Urinary bladder (tissue), 4 donors: ENCODE results near the gene ZNF841. TPM values are rescaled to one million over a fixed set of nuclear protein-coding genes. Genes with fewer than 3 reads are reported as not detected.
"Not testable (repeated sequence)": the region's sequence is repeated elsewhere in the genome, so short reads cannot be mapped to it uniquely, and the experiment has no call there.

ENCODE experiments used
- DNase-seq: peaks from one replicate; pipeline ENCODE4 v3.0.0-alpha.2; 2015; ENCODE audit errors: extremely low spot score
- H3K27ac ChIP-seq: one replicate; pipeline ENCODE4 v1.5.1; 2013; ENCODE audit warnings: low read depth, mild to moderate bottlenecking, moderate library complexity
- H3K36me3 ChIP-seq: one replicate; pipeline ENCODE4 v1.6.1; 2013; ENCODE audit warnings: mild to moderate bottlenecking, moderate library complexity; ENCODE audit not compliant: insufficient read depth
- H3K4me1 ChIP-seq: one replicate; pipeline ENCODE4 v1.6.1; 2013; ENCODE audit warnings: mild to moderate bottlenecking, moderate library complexity; ENCODE audit not compliant: insufficient read depth
- H3K4me3 ChIP-seq: one replicate; pipeline ENCODE4 v1.5.1; 2013; ENCODE audit warnings: low read depth, low read length
- WGBS: extraction: QIAGEN DNeasy Blood & Tissue Kit; methylation state at CpG from one replicate; pipeline ENCODE4 v1.1.7; 2013; 5-methylcytosine and 5-hydroxymethylcytosine counted together
- polyA plus RNA-seq: library from polyadenylated mRNA; stranded (reverse); fragments of 200-250 nt; gene quantifications from one replicate; pipeline ENCODE4 v1.2.3, GENCODE V29; 2013
- total RNA-seq: library from RNA; depleted of rRNA; stranded (reverse); fragments of >200 nt; gene quantifications from one replicate; pipeline ENCODE4 v1.2.3, GENCODE V29; 2014
- donor health status: healthy with polysubstance abuse.
- donor health status: healthy.

ZNF841 gene
- total and polyA plus RNA-seq, 2 donors: 7.0 to 62.0 TPM

GRCh38 chr19:52102782-52103181, 7.2 kb upstream of the ZNF841 start:
- H3K4me1 ChIP-seq: no peaks in the 10 kb centered on the region
- H3K36me3 ChIP-seq: no peaks in the 10 kb centered on the region
- no peak overlapping the region for H3K4me3 ChIP-seq
- WGBS: 96% methylated on average over 1 of the region's 1 CpG
- DNase-seq: no peak
- H3K27ac ChIP-seq: no peak overlapping the region

GRCh38 chr19:52101866-52102562, 6.4 kb upstream of the ZNF841 start:
- 80% methylated on average over 2 of the region's 2 CpGs for WGBS
- no peaks in the 10 kb centered on the region for H3K4me1 ChIP-seq
- no peak overlapping the region for H3K4me3 ChIP-seq
- H3K36me3 ChIP-seq: no peaks in the 10 kb centered on the region
- no peak for DNase-seq
- H3K27ac ChIP-seq: no peak overlapping the region

GRCh38 chr19:52099497-52100138, 4.1 kb upstream of the ZNF841 start:
- DNase-seq: no peak
- Histone ChIP-seq H3K27ac (no peak overlapping the region), H3K4me1 (no peaks in the 10 kb centered on the region), H3K4me3 (no peak overlapping the region), H3K36me3 (no peaks in the 10 kb centered on the region)
- WGBS: 85% methylated on average over 2 of the region's 2 CpGs

- H3K4me1 ChIP-seq, H3K27ac ChIP-seq, H3K36me3 ChIP-seq, DNase-seq, H3K4me3 ChIP-seq: not testable (repeated sequence)
- 84% methylated on average over 3 of the region's 3 CpGs for WGBS
Measured at GRCh38 chr19:52096416-52096815, 851 bp upstream of the ZNF841 start.

- no peak for DNase-seq
- Histone ChIP-seq H3K4me3 (peak overlapping the region; percentile 73), H3K27ac (no peak overlapping the region), H3K4me1 (no peaks in the 10 kb centered on the region), H3K36me3 (peaks cover 4% of the 10 kb centered on the region)
- WGBS: 2% methylated on average over 12 of the region's 12 CpGs
Measured at GRCh38 chr19:52094526-52095130, 937 bp downstream of the ZNF841 start.

GRCh38 chr19:52086481-52086880, 9.1 kb downstream of the ZNF841 start:
- Histone ChIP-seq H3K4me3 (no peak overlapping the region), H3K27ac (no peak overlapping the region), H3K36me3 (peaks cover 11% of the 10 kb centered on the region), H3K4me1 (no peaks in the 10 kb centered on the region)
- no peak for DNase-seq

GRCh38 chr19:52070496-52070895, 25.1 kb downstream of the ZNF841 start:
- 98% methylated on average over 5 of the region's 5 CpGs for WGBS
- peaks cover 18% of the 10 kb centered on the region for H3K36me3 ChIP-seq

GRCh38 chr19:52069653-52070052, 25.9 kb downstream of the ZNF841 start:
- H3K4me3 ChIP-seq: no peak overlapping the region
- H3K36me3 ChIP-seq: peaks cover 13% of the 10 kb centered on the region
- H3K27ac ChIP-seq: no peak overlapping the region
- 89% methylated on average over 2 of the region's 2 CpGs for WGBS
- no peak for DNase-seq
- no peaks in the 10 kb centered on the region for H3K4me1 ChIP-seq

More at GRCh38 chr19:52070496-52070895, 25.1 kb downstream of the ZNF841 start:
- Histone ChIP-seq H3K27ac (no peak overlapping the region), H3K4me3 (no peak overlapping the region), H3K4me1 (no peaks in the 10 kb centered on the region)
- DNase-seq: no peak

GRCh38 chr19:52066258-52066863, 29.2 kb downstream of the ZNF841 start:
- DNase-seq: no peak
- H3K4me3 ChIP-seq: no peak overlapping the region
- no peak overlapping the region for H3K27ac ChIP-seq
- WGBS: 98% methylated on average over 6 of the region's 6 CpGs
- no peaks in the 10 kb centered on the region for H3K4me1 ChIP-seq
- peaks cover 13% of the 10 kb centered on the region for H3K36me3 ChIP-seq

GRCh38 chr19:52065399-52065798, 30.2 kb downstream of the ZNF841 start:
- WGBS: over 99% methylated on average over 6 of the region's 6 CpGs
- Histone ChIP-seq H3K4me3 (no peak overlapping the region), H3K36me3 (peaks cover 13% of the 10 kb centered on the region), H3K27ac (no peak overlapping the region), H3K4me1 (no peaks in the 10 kb centered on the region)
- DNase-seq: no peak

GRCh38 chr19:52056480-52056879, 39.1 kb downstream of the ZNF841 start:
- not testable (repeated sequence) for H3K4me3 ChIP-seq, H3K4me1 ChIP-seq, H3K27ac ChIP-seq, H3K36me3 ChIP-seq, DNase-seq
- 95% methylated on average over 3 of the region's 3 CpGs for WGBS

GRCh38 chr19:52051736-52052135, 43.8 kb downstream of the ZNF841 start:
- H3K36me3 ChIP-seq, H3K27ac ChIP-seq, H3K4me1 ChIP-seq, H3K4me3 ChIP-seq, DNase-seq: not testable (repeated sequence)
- WGBS: 48% methylated on average over 1 of the region's 1 CpG

GRCh38 chr19:52048555-52049501, 46.7 kb downstream of the ZNF841 start, which contains the start of gene ZNF432:
Gene ZNF432, minus strand, starts transcription at chr19:52048838. Its CDS starts 1,970 bp downstream, at chr19:52046868.
- H3K4me1 ChIP-seq: no peaks in the 10 kb centered on the region
- H3K4me3 ChIP-seq: peak within 1 kb of the TSS; percentile 59
- peak; percentile 92 for DNase-seq
- WGBS: under 1% methylated on average over 60 of the region's 60 CpGs
- H3K27ac ChIP-seq: peak within 1 kb of the TSS; percentile 98
- peaks cover 6% of the 10 kb centered on the region for H3K36me3 ChIP-seq
